Fibroblast of upper back skin (primary cell): Measurements from ENCODE around the gene PPP1CC.
"Not testable (repeated sequence)": the region's sequence is repeated elsewhere in the genome, so short reads cannot be mapped to it uniquely, and the experiment has no call there.

Source experiments
- DNase-seq: peaks from one replicate; pipeline ENCODE4 v3.0.0-alpha.2; 2013

Gene PPP1CC

GRCh38 chr12:110750784-110751461, 8.2 kb upstream of the PPP1CC start:
- DNase-seq: peak; percentile 36

GRCh38 chr12:110746550-110746949, 3.9 kb upstream of the PPP1CC start:
- no peak for DNase-seq

GRCh38 chr12:110745542-110746284, 3.0 kb upstream of the PPP1CC start:
- peak; percentile 61 for DNase-seq

GRCh38 chr12:110744601-110745264, 2.0 kb upstream of the PPP1CC start:
- DNase-seq: no peak

- peak; percentile 51 for DNase-seq
Observed at GRCh38 chr12:110744151-110744571, 1.5 kb upstream of the PPP1CC start.

- no peak for DNase-seq
Observed at GRCh38 chr12:110743571-110744093, 941 bp upstream of the PPP1CC start.

- DNase-seq: no peak
Observed at GRCh38 chr12:110742096-110742717, 484 bp downstream of the PPP1CC start.

- DNase-seq: no peak
Observed at GRCh38 chr12:110741341-110742095, 1.2 kb downstream of the PPP1CC start.

GRCh38 chr12:110739894-110740293, 2.8 kb downstream of the PPP1CC start:
- no peak for DNase-seq

GRCh38 chr12:110739488-110739887, 3.2 kb downstream of the PPP1CC start:
- no peak for DNase-seq

- no peak for DNase-seq
Observed at GRCh38 chr12:110737532-110737931, 5.2 kb downstream of the PPP1CC start.

GRCh38 chr12:110737016-110737415, 5.7 kb downstream of the PPP1CC start:
- DNase-seq: not testable (repeated sequence)

GRCh38 chr12:110733900-110734299, 8.8 kb downstream of the PPP1CC start:
- DNase-seq: no peak

GRCh38 chr12:110733089-110733715, 9.5 kb downstream of the PPP1CC start:
- peak; percentile 75 for DNase-seq

GRCh38 chr12:110732572-110732971, 10.1 kb downstream of the PPP1CC start:
- DNase-seq: no peak

- no peak for DNase-seq
Observed at GRCh38 chr12:110731479-110731878, 11.2 kb downstream of the PPP1CC start.

GRCh38 chr12:110728628-110729027, 14.1 kb downstream of the PPP1CC start:
- DNase-seq: no peak

- no peak for DNase-seq
Observed at GRCh38 chr12:110726708-110727369, 15.9 kb downstream of the PPP1CC start.

- DNase-seq: no peak
Observed at GRCh38 chr12:110726028-110726427, 16.7 kb downstream of the PPP1CC start.

GRCh38 chr12:110725267-110725666, 17.4 kb downstream of the PPP1CC start:
- DNase-seq: no peak

GRCh38 chr12:110722892-110723291, 19.8 kb downstream of the PPP1CC start:
- DNase-seq: not testable (repeated sequence)
